Gastrocnemius medialis (tissue), 4 donors: Measurements from ENCODE around the gene RHOT2. TPM values are rescaled to one million over a fixed set of nuclear protein-coding genes. Genes with fewer than 3 reads are reported as not detected.

Experiments
- ATAC-seq, 2 donors: fragments of 150-250 bp; one replicate each; pipeline ENCODE4 v1.9.1; 2016
- DNase-seq, 2 donors: peaks; one replicate each; pipeline ENCODE4 v3.0.0-alpha.2; 2019
- H3K27ac ChIP-seq, 4 donors: fragments of 200-600 bp; sonication (generic); 1 replicate in 1 of 4; 2 replicates in 3 of 4; pipeline ENCODE4 v1.5.1; 2016 to 2018; ENCODE audit warnings: mild to moderate bottlenecking in 2 of 4, moderate library complexity in 1 of 4
- H3K27me3 ChIP-seq, 3 donors: fragments of 200-600 bp; sonication (generic) in 2 of 3; 1 replicate in 1 of 3; 2 replicates in 2 of 3; pipeline versions ENCODE4 v1.5.1 to v1.6.0; 2016 to 2019; ENCODE audit warnings: mild to moderate bottlenecking in 1 of 3, moderate library complexity in 1 of 3
- H3K36me3 ChIP-seq, 2 donors: fragments of 200-600 bp; sonication (generic) in 1 of 2; one replicate each; pipeline ENCODE4 v1.5.1; 2017 to 2018
- H3K4me1 ChIP-seq, 2 donors: fragments of 200-600 bp; sonication (generic) in 1 of 2; one replicate each; pipeline ENCODE4 v1.5.1; 2016 to 2017; ENCODE audit warnings: mild to moderate bottlenecking in 2 of 2
- H3K4me3 ChIP-seq, 4 donors: fragments of 200-600 bp; sonication (generic) in 3 of 4; 1 replicate in 1 of 4; 2 replicates in 3 of 4; pipeline ENCODE4 v1.5.1; 2016 to 2019; ENCODE audit warnings: mild to moderate bottlenecking in 2 of 4
- H3K9me3 ChIP-seq, 3 donors: fragments of 200-600 bp; sonication (generic) in 2 of 3; 1 replicate in 1 of 3; 2 replicates in 2 of 3; pipeline ENCODE4 v1.5.1; 2016 to 2019
- POLR2A ChIP-seq, 2 donors: fragments of 450-650 bp; IDR thresholded peaks; one replicate each; pipeline ENCODE4 v1.6.1; 2017; ENCODE audit warnings: antibody characterized with exemption in 2 of 2, mild to moderate bottlenecking in 2 of 2, moderate library complexity in 2 of 2
- in situ Hi-C, 4 donors: fragments of 200-750 bp; cut with MboI; loops; one replicate each; pipeline versions ENCODE4 v1.15.0 to v1.8.0; 2017; ENCODE audit warnings: low sequenced_read_pairs in 4 of 4
- intact Hi-C: fragments of 100-400 bp; cut with DNase I; formaldehyde crosslinking; loops from one replicate; pipeline ENCODE4 v1.15.1; 2023; ENCODE audit warnings: low total_unique reads
- total RNA-seq, 4 donors: library from RNA; depleted of rRNA; stranded (reverse); fragments of >200 nt; gene quantifications; one replicate each; pipeline versions ENCODE4 v1.1.0 to v1.2.3, GENCODE V29; 2016
- TF ChIP-seq, protein P1 (sequence below), 5 experiments: fragments of 450-650 bp in 3 of 5; fragments of 200-600 bp in 2 of 5; sonication (generic) in 2 of 5; IDR thresholded peaks in 4 of 5; conservative IDR thresholded peaks in 1 of 5; 1 replicate in 4 of 5; 2 replicates in 1 of 5; pipeline ENCODE4 v1.5.1; 2016 to 2019; ENCODE audit warnings: antibody characterized with exemption in 5 of 5, mild to moderate bottlenecking in 3 of 5, moderate library complexity in 3 of 5

RHOT2 gene
- total RNA-seq, 4 donors from 2014 or later: 20.9 to 41.6 (median 27.3) TPM

DNA sequence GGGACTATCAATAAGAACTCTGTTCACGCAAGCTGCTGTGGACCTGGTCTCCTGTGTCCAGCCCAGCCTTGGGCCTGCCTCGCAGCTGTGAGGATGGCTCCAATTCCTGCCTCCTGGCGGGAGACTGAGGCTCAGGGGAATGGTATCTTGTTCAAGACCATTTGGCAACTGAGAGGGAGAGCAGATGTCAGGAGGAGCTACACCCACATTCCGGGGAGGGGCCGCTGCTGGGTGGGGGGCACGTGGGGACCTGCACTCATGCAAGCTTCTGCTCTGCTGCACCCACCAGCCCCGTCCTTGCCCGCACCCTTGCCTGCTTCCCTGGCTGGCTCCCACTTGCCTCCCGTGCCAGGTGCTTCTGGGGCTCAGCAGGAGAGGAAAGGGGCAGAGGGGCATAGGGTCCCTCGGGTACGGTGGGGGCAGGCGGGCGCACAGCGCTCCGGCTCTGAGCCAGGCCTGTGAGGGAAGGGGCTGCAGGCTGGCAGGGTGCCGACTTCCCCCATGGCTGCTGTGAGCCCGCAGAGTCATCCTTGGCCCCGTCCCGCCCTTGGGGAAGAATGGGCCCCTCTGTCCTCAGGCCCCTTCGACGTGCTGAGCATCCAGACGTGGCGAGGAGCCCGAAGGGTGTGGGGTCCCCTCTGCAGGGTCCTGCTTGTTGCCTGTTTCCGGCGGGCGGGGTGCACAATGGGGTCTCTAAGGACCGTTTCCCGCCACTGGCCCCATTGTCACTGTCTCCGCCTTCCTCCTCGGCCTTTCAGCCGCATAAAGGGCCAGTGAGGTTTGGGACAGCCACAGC is 49.7 kb downstream of the RHOT2 start:
- intact Hi-C loops: no loop called here
- H3K4me1 ChIP-seq: peaks cover 24 to 39% of the 10 kb centered on the region in 2 donors

DNA sequence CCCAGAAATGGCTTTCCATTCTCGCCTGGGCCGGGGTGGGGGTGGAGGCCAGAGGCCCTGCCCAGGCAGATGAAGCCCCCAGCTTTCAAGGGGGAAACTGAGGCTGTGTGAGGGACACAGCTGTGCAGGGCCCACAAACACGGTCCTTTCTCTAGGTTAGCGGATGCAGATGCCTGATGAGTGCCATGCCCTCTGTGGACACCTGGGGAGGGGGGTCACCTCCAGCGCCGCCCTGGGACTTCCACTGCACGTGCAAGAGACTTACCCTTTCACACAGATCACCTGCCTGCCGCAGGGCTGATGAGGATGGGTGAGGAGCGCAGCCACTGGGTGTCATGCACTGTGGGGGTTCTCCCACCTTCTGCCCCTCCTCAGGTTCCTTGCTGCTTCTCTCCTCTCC is 50.5 kb downstream of the RHOT2 start:
- H3K9me3 ChIP-seq: no peaks in the 10 kb centered on the region
- DNase-seq: no peak
- H3K36me3 ChIP-seq: no peaks in the 10 kb centered on the region
- in situ Hi-C loops: no loop called here
- ATAC-seq: no peak
- TF ChIP-seq POLR2A (IDR thresholded peaks at IDR 0.05): no peak
- TF ChIP-seq, protein P1, sequence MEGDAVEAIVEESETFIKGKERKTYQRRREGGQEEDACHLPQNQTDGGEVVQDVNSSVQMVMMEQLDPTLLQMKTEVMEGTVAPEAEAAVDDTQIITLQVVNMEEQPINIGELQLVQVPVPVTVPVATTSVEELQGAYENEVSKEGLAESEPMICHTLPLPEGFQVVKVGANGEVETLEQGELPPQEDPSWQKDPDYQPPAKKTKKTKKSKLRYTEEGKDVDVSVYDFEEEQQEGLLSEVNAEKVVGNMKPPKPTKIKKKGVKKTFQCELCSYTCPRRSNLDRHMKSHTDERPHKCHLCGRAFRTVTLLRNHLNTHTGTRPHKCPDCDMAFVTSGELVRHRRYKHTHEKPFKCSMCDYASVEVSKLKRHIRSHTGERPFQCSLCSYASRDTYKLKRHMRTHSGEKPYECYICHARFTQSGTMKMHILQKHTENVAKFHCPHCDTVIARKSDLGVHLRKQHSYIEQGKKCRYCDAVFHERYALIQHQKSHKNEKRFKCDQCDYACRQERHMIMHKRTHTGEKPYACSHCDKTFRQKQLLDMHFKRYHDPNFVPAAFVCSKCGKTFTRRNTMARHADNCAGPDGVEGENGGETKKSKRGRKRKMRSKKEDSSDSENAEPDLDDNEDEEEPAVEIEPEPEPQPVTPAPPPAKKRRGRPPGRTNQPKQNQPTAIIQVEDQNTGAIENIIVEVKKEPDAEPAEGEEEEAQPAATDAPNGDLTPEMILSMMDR (IDR thresholded peaks at IDR 0.05 in 4 of 5, conservative IDR thresholded peaks at IDR 0.05 in 1 of 5): no peak
- no peak overlapping the region for H3K27ac ChIP-seq
- peaks cover 24 to 39% of the 10 kb centered on the region in 2 donors for H3K4me1 ChIP-seq
- no peak overlapping the region for H3K4me3 ChIP-seq
- intact Hi-C loops: no loop called here
- no peaks in the 10 kb centered on the region for H3K27me3 ChIP-seq

More for the DNA sequence above, 49.7 kb downstream of the RHOT2 start:
- Histone ChIP-seq H3K9me3 (no peaks in the 10 kb centered on the region), H3K27ac (no peak overlapping the region), H3K27me3 (no peaks in the 10 kb centered on the region), H3K36me3 (no peaks in the 10 kb centered on the region), H3K4me3 (no peak overlapping the region)
- DNase-seq (no peak), ATAC-seq (no peak)
- TF ChIP-seq, protein P1 (IDR thresholded peaks at IDR 0.05 in 4 of 5, conservative IDR thresholded peaks at IDR 0.05 in 1 of 5): no peak
- no peak for TF ChIP-seq POLR2A (IDR thresholded peaks at IDR 0.05)
- in situ Hi-C loops: no loop called here

DNA sequence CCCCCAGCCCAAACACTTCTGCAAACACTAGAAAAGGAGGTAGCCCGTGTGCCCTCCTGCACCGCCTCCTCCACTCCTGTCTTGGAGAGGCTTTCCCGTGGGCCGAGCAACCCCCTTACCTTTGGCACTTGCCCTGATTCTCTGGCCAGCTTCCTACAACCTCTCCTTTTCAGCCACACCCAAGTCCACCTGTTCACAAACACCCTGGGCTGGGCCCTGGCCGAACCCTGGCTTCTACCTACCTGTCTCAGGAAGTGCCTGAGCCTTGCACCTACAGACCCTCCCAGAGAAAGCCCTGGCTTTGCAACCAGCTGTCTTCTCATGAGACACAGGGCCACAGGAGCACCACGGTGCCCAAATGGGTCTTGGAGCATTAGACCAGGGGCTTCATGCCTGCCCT is 51.0 kb downstream of the RHOT2 start:
- H3K36me3 ChIP-seq: no peaks in the 10 kb centered on the region
- H3K27ac ChIP-seq: no peak overlapping the region
- H3K4me3 ChIP-seq: no peak overlapping the region
- ATAC-seq (no peak), DNase-seq (no peak)
- intact Hi-C loops (no loop called here), in situ Hi-C loops (no loop called here)
- no peaks in the 10 kb centered on the region for H3K27me3 ChIP-seq
- TF ChIP-seq POLR2A (IDR thresholded peaks at IDR 0.05): no peak
- TF ChIP-seq, protein P1 (IDR thresholded peaks at IDR 0.05 in 4 of 5, conservative IDR thresholded peaks at IDR 0.05 in 1 of 5): no peak
- H3K4me1 ChIP-seq: peaks cover 24 to 39% of the 10 kb centered on the region in 2 donors
- H3K9me3 ChIP-seq: no peaks in the 10 kb centered on the region

DNA sequence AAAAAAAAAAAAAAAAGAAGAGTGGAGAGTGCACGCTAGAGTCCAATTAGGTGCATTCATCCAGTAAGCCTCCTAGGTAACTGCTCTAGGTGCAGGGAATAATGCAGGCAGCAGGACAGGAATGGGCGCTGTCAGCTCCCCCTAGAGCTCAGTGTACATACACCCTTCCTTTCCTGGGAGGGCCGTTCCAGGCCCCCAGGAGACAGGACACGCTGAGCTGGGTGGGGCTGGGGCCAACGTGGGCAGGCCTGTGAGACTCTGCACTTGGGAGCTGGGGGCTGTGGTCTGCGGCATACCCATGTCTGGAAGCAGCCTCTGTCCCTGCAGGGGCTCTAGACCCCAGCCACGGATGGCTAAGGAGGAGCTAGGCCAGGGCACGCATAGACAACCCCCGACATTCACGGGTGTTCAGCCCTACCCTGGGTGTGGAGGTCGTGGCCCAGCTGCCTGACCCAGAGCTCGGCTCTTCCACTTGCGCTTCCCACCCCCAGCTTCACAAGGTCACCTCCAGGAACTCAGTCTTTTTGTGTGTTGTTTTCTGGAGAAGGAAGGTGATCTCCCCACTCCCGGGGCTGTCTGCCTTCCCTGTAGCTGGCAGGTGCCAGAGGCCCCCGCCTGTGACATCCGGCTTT is 52.0 kb downstream of the RHOT2 start:
- in situ Hi-C loops: no loop called here
- Histone ChIP-seq H3K27ac (peak overlapping the region; percentile 86 to 95 (median 90)), H3K4me1 (peaks cover 21 to 35% of the 10 kb centered on the region in 2 donors), H3K9me3 (no peaks in the 10 kb centered on the region), H3K4me3 (peak overlapping the region; percentile 76 to 99 (median 83)), H3K27me3 (peaks cover 0 to 1% (median 0%) of the 10 kb centered on the region in 3 donors), H3K36me3 (no peaks in the 10 kb centered on the region)
- TF ChIP-seq, protein P1 (IDR thresholded peaks at IDR 0.05 in 4 of 5, conservative IDR thresholded peaks at IDR 0.05 in 1 of 5): no peak
- TF ChIP-seq POLR2A (IDR thresholded peaks at IDR 0.05): no peak
- ATAC-seq (no peak), DNase-seq (no peak)
- intact Hi-C loops: loop anchor here (2.0 kb wide), 1 partner anchor 69 kb away; the partner anchor contains the start of genes CHTF18 and RPUSD1
